AG04450 (cell line): ENCODE measurements around the gene CFAP251. TPM values are rescaled to one million over a fixed set of nuclear protein-coding genes. Genes with fewer than 3 reads are reported as not detected.
A peak's percentile ranks its signal among the peaks of the same experiment; 100 is the strongest.

Experiments used
- CTCF ChIA-PET: fragments of 300-600, 350-600 bp; formaldehyde crosslinking; extraction: SDS; loops from one replicate; lab custom pipeline; 2022; ENCODE audit warnings: antibody characterized with exemption, inconsistent platforms; lab: Charles Lee
- POLR2A ChIA-PET: fragments of 350-600 bp; formaldehyde crosslinking; extraction: SDS; loops from one replicate; lab custom pipeline; 2021; ENCODE audit warnings: antibody characterized with exemption, inconsistent platforms; lab: Yijun Ruan, JAX
- DNase-seq: peaks from one replicate; pipeline ENCODE4 v3.0.0-alpha.2; 2011; ENCODE audit warnings: low read depth, low spot score
- H3K27ac ChIP-seq: one replicate; pipeline ENCODE4 v1.5.1; 2012; ENCODE audit warnings: low read depth, low read length, control low read depth
- H3K27me3 ChIP-seq: one replicate; pipeline ENCODE4 v1.6.0; 2012; ENCODE audit warnings: low read length; ENCODE audit not compliant: control insufficient read depth, insufficient read depth
- H3K4me3 ChIP-seq: 2 replicates; pipeline ENCODE4 v1.5.1; 2011; ENCODE audit warnings: mild to moderate bottlenecking, low read depth, low read length, control low read depth
- H3K9me3 ChIP-seq: 2 replicates; pipeline ENCODE4 v1.5.1; 2012; ENCODE audit warnings: low read length; ENCODE audit not compliant: control insufficient read depth, insufficient read depth
- CTCF ChIP-seq: IDR thresholded peaks from 2 replicates; pipeline ENCODE4 v1.5.1; 2011; ENCODE audit warnings: low read depth, low read length, control low read depth, inconsistent platforms
- polyA plus RNA-seq: library from polyadenylated mRNA; depleted of rRNA; stranded (reverse); fragments of >200 nt; gene quantifications from 2 replicates; pipeline ENCODE4 v1.2.3, GENCODE V29; 2011

Gene CFAP251
- polyA plus RNA-seq, 1 experiment = 16.1 TPM

GRCh38 chr12:121905746-121906145 lies 12.6 kb upstream of the CFAP251 start:
- H3K9me3 ChIP-seq = no peaks in the 10 kb centered on the region
- H3K27me3 ChIP-seq = no peaks in the 10 kb centered on the region
- no peak for TF ChIP-seq CTCF
- POLR2A ChIA-PET = no interaction called here
- no peak overlapping the region for H3K4me3 ChIP-seq
- CTCF ChIA-PET = no interaction called here
- no peak for DNase-seq
- H3K27ac ChIP-seq = no peak overlapping the region

- no peaks in the 10 kb centered on the region for H3K9me3 ChIP-seq
- no peak for TF ChIP-seq CTCF
- ChIA-PET POLR2A (no interaction called here), CTCF (interaction anchor here (0.8 to 1.5 kb wide), 3 partner anchors 8 to 114 kb away, joined by 3 to 5 read pairs (median 3); partner anchors contain the start of gene CFAP251)
- no peaks in the 10 kb centered on the region for H3K27me3 ChIP-seq
- no peak overlapping the region for H3K27ac ChIP-seq
- H3K4me3 ChIP-seq = no peak overlapping the region
- no peak for DNase-seq
These were observed 9.7 kb upstream of the CFAP251 start for GRCh38 chr12:121908702-121909101.

- POLR2A ChIA-PET = interaction anchor here (0.8 kb wide), 1 partner anchor 13 kb away, joined by 4 read pairs; no protein-coding TSS in a partner anchor
- Histone ChIP-seq H3K9me3 (no peaks in the 10 kb centered on the region), H3K27me3 (no peaks in the 10 kb centered on the region), H3K27ac (no peak overlapping the region), H3K4me3 (no peak overlapping the region)
- CTCF ChIA-PET = no interaction called here
- no peak for DNase-seq
- no peak for TF ChIP-seq CTCF
These were observed 6.4 kb upstream of the CFAP251 start for GRCh38 chr12:121911824-121912585.

GRCh38 chr12:121915841-121916321 lies 2.5 kb upstream of the CFAP251 start:
- no peak for DNase-seq
- Histone ChIP-seq H3K9me3 (no peaks in the 10 kb centered on the region), H3K27me3 (no peaks in the 10 kb centered on the region), H3K27ac (peak overlapping the region; percentile 39), H3K4me3 (no peak overlapping the region)
- ChIA-PET POLR2A (no interaction called here), CTCF (interaction anchor here (1.0 to 1.8 kb wide), 8 partner anchors 10 to 276 kb away, joined by 4 to 9 read pairs (median 6); partner anchors contain the start of gene RHOF)
- no peak for TF ChIP-seq CTCF

- Histone ChIP-seq H3K4me3 (no peak overlapping the region), H3K27me3 (no peaks in the 10 kb centered on the region), H3K27ac (no peak overlapping the region), H3K9me3 (no peaks in the 10 kb centered on the region)
- POLR2A ChIA-PET = no interaction called here
- CTCF ChIA-PET = interaction anchor here (0.5 to 1.8 kb wide), 18 partner anchors 9 to 308 kb away, joined by 3 to 9 read pairs (median 4); partner anchors contain the start of gene RHOF
- peak; percentile 63 for TF ChIP-seq CTCF
- DNase-seq = no peak
These were observed 1.7 kb upstream of the CFAP251 start for GRCh38 chr12:121916719-121917118.
